HG03103 (cell line): ENCODE results near the gene TMTC3.
"Not testable (repeated sequence)": the region's sequence is repeated elsewhere in the genome, so short reads cannot be mapped to it uniquely, and the experiment has no call there.

Experiments
- ATAC-seq: cut with Tn5 transposase; IDR thresholded peaks from one replicate; pipeline ENCODE4 v1.9.1; 2021; ENCODE audit warnings: low read depth; ENCODE audit not compliant: unreplicated experiment

TMTC3 gene

DNA sequence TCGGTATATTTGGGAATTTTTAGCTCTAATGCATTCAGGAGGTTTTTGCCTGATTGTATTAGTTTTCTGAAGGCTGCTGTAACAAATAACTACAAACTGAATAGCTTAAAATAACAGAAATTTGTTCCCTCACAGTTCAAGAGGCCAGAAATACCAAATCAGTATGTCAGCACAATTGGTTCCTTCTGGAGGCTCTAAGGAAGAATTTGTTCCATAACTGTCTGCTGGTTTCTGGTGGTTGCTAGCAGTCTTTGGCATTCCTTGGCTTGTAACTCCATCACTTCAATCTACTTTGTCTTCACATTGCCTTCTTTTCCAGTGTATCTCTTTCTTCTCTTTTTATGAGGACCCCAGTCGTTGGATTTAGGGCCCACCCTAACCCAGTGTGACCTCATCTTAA lies 21.3 kb downstream of the TMTC3 start:
- no peak for ATAC-seq

DNA sequence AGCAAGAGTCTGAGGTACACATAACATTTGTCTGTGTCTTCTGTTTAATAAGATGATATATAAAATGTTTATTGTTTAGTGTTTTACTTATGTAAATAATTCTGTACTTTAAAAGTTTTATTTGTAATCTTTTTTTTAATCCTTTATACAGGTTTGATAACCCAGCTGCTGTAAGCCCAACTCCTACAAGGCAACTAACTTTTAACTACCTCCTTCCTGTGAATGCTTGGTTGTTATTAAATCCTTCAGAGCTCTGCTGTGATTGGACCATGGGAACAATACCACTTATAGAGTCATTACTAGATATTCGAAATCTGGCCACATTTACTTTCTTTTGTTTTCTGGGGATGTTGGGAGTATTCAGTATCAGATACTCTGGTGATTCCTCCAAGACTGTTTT lies 24.1 kb downstream of the TMTC3 start:
- ATAC-seq, result no peak

DNA sequence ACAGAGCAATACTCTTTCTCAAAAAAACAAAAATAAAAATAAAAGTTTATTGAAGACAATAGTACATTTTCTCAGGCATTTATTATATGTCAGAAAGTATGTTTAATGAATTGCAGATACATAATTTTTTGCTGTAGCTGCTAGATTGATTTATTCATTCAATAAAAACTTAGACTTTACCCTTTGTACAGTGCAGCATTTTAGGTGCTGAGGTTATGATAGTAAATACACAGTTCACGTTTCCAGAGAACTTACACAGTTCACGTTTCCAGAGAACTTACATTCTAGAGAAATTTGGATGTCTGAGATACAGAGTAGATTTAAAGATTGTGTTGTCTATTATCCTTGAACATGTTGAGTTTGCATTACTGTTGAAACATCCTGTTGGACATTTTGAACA lies 25.3 kb downstream of the TMTC3 start:
- no peak for ATAC-seq

DNA sequence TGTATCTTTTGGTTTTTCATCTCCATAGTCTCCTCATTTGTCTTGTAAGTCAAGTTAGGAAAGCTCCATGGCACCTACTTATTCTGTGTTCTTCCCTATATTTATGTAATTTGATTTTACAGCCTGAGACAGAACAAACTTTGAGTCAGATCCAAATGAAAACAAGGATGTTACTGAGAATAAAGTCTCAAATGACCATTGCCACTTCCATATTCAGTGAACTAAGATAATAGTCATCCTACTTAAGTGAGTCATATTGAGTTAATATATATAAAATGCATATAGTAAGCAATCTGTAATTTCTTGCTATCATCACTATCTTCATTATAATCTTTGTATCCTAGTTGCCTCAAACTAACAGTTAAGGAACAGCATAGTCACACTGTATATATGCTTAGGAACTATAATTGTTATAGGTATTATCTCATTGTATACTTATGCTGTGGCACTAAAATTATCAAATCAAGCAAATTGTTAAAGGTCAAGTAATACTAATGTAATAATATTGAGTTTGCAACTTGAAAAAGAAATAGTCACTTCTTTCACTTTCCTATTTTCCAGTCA lies 30.8 kb downstream of the TMTC3 start:
- no peak for ATAC-seq

DNA sequence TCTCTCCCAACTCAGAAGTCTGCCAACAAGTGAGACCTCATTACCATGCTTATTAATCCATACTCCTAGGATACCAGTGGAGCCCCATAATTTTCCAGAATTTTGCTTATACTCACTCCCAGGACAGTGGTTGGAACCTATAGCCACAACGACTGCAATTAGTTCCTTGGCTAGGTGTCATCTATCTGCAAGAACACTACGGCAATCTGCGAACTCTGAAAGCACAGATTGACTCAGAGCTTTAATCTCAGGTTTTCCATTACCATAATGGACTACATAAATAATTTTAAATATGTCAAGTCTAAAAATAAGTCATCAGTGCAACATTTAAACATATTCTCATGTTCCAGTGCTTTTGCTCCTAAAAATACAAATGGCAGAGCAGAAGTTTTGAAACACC lies 33.4 kb downstream of the TMTC3 start:
- ATAC-seq, result no peak

DNA sequence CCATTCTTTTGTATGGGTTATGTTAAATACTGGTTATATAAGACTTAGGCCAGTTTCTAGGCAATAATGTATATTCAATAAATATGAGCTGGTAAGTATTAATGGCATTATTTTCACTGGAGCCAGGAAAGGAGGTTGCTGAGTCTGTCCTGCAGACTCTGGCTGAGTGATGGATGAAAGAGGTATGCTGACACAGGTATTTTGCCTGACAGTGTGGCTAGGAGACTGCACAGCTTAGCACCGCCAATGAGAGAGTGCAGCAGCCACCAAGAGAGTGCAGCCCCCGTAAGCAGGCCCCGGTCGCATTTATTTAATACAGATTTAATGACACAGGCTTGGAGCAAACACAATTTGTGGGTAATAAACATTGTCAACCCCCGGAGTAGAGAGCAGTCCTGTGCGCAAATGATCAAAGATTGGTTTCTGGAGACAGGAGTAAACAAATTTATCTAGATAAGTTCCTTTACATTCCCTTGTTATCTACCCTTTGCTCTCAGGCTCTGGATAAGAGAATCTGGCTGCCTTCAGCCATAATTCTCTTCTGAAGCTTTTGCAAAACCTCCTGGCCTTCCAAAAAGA lies 37.4 kb downstream of the TMTC3 start:
- no peak for ATAC-seq

DNA sequence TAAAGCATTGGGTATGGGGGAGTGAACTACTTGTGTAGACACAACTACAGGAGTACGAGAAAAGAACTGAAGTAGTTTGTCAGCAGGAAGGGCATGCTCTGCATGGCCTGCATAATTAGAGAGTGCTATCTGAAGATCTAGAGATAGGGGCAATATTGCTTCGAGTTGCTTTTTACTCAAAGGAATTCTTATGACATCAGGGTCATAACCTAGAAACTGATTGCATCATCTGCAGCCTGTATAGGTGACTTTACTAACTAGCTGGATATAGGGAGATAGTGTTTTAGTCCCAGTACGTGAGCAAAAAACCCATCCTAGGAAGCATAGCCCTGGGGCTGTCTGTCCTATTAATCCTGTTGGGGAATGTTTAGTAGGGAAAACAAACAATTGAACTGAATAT lies 39.8 kb downstream of the TMTC3 start:
- ATAC-seq, result no peak

DNA sequence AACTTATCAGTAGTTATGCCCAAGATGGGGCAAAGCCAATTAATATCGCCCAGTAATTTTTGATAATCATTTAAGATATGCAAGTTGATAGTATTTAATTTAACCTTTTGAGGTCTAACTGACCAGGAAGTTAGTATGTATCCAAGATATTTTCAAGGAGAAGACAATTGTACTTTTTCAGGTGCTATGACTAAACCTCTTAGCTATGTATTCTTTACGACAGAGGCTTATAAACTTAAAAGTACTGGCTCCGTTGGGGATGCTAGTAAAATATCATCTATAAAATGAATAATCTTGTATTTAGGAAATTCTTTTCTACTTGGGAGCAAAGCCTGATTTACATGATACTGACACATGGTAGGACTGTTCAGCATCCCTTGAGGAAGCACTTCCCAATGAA lies 40.3 kb downstream of the TMTC3 start:
- ATAC-seq, result no peak

DNA sequence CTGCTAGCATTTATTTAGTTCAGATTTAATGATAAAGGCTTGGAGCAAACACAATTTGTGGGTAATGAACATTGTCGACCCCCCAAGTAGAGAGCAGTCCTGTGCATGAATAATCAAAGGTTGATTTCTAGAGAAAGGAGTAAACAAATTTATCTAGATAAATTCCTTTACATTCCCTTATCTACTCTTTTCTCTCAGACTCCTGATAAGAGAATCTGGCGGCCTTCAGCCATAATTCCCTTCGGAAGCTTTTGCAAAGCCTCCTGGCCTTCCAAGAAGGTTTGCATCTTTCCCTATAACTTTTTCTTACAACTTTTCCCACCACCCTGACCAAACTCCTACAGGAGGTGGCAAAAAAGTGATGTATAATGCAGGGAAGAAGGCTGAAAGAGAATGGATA lies 42.1 kb downstream of the TMTC3 start:
- ATAC-seq, result no peak

DNA sequence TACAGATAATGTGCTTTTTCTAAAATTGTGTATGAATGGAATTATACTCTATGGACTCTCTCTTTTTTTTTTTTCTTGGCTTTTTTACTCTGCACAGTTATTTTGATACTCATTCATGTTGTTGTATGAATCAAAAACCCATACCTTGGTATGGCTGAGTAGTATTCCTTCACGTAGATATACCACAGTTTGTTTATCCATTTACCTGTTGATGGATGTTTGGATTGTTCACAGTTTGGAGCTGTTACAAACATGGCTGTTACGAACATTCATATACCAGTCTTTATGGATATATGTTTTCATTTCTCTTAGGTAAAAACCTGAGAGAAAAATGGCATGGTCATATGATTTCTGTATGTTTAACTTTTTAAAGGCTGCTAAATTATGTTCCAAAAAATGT lies 43.2 kb downstream of the TMTC3 start:
- no peak for ATAC-seq

DNA sequence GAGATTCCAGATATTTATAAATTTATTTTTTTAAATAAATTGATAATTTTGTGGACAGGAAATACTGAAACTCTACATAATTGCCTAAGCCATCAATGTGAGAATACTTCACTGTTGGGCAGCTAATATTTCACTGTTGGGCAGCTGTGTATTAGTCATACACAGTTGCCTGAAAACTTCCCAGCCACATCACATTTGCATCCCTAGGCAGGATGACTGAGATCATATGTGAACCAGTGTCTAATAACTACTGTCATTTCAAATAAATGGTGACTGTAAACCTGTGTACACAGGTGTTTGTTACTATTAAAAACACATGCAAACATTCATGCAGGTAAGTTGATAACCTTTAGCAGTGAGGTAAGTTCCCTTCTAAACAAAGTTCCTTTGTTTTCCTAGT lies 43.9 kb downstream of the TMTC3 start:
- no peak for ATAC-seq

DNA sequence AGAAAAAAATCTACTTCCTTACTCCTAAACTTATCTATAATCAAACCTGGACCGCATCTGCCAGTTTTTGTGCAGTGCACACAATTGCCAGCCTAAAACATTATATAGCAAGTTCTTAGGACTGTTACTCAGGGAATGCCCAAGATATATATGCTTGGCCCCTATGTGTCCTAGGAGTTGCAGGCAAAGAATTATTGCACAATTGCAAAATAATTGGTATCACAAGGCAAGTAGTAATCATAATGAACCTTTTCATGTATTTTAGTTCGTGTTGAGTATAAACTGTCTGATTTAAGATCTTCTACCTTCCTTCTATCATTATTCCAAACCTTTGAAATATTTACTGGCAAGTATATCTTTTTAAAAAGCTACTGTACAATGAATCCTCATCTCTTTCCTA lies 45.5 kb downstream of the TMTC3 start:
- ATAC-seq, result no peak

DNA sequence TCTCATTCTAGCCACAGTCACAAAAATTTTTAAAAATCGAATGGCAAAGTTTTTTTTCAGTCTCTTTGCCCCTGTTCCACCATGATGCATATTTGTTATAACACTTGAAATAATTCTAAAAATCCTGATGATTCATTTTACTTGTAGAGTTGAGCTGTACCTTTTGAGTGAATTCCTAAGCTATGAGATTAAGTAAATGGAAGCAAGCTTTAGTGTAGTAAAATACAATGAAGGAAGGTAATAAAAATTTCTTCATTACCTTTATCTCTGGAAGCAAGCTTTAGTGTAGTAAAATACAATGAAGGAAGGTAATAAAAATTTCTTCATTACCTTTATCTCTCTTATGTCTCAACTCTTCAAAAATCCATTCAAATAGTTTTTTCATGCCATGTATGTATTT lies 46.1 kb downstream of the TMTC3 start:
- ATAC-seq, result no peak

DNA sequence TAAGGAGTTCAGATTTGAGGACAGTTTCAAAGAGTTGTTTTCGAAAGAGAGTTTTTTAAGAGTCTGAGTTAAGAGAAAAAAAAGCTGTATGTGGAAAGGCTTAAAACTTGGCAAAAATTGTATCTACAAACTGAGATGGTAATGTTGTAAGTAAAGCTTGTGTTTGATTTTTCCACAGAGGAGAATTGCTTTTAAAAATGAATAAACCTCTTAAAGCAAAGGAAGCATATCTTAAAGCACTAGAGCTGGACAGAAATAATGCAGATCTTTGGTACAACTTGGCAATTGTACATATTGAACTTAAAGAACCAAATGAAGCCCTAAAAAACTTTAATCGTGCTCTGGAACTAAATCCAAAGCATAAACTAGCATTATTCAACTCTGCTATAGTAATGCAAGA lies 50.3 kb downstream of the TMTC3 start:
- ATAC-seq, result no peak

DNA sequence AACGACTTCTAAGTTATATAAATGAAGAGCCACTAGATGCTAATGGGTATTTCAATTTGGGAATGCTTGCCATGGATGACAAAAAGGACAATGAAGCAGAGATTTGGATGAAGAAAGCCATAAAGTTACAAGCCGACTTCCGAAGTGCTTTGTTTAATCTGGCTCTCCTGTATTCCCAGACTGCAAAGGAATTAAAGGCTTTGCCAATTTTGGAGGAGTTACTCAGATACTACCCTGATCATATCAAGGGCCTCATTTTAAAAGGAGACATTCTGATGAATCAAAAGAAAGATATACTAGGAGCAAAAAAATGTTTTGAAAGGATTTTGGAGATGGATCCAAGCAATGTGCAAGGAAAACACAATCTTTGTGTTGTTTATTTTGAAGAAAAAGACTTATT lies 52.8 kb downstream of the TMTC3 start:
- ATAC-seq, result no peak

DNA sequence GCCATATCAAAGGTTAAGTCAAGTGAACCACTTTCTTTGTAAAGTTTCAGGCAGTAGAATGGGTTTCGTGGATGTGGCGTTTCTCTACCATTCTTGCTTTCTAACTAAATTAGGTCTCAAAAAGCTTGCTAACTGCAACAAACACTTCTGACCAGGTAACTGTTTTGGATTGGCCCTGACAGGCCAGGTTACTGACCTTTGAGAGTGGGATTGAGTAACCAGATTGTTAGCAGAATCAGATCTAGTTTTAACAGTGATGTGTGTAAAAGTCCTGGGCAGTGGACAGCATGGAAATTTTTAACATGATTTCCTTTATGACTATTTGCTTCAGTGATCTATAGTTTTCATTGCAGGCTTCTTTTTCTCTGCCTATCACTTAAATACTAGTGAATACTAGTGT lies 57.9 kb downstream of the TMTC3 start:
- ATAC-seq, result no peak

DNA sequence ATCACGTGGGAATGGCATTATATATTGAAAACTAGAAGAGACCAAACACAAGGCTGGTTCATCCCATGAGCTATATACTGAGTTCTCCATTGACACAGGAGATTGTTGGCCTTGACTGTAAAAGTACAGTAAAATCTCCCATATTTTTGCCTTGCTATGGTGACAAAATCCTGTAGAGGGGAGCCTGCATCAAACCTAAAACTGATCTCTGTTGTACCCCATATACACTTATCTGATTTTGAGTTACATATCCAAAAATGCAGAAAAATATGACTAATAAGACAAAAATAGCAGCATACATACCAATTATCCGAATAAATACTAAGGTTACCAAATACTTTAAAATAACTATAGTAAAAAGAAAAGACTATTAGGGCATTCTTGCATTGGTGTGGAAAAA lies 60.4 kb downstream of the TMTC3 start:
- ATAC-seq, result no peak

DNA sequence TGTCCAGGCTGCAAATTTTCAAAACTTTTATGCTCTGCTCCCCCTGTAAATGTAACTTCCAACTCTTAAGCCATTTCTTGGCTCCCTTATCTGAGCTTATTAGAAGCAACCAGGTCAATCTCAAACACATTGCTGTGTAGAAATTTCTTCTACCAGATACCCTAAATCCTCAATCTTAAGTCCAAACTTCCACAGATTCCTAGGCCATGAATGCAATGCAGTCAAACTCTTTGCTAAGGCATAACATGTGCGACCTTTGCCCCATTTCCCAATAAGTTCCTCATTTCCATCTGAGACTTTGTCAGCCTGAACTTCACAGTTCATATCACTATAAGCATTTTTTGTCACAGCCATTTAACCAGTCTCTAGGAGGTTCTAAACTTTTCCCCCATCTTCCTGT lies 64.5 kb downstream of the TMTC3 start:
- no peak for ATAC-seq

DNA sequence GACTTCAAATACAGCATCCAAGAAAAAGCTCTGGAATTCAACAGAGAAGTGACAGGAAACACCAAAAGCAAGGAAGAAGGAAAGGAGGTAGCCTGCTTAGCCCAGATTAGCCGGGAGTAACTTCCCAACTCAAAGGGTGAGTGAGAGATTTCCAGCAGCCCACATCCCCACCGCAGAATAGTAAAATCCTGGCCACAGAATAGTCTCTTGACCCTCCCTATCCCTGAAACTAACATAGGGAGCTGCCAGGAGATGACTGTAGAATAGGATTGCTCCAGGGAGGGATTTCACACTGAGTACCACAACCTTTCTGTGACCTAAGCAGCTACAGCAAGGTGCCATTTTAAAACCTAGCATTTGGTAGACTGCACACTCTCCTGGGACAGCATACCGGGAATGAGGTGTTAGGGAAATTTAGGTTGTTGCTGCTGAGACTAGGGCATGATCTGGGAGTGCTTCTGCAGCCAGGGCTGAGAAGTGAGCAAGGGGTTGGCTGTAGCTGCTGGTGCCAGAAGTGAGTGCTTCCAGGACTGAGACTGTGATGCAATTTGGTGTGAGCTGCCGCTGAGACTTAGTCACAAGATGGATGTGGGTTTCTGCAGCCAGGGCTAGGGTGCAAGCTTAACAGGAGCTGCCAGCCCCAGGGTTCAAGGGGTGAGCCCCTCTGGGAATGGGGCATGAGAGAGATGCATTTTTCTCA lies 66.0 kb downstream of the TMTC3 start:
- ATAC-seq, result no peak

DNA sequence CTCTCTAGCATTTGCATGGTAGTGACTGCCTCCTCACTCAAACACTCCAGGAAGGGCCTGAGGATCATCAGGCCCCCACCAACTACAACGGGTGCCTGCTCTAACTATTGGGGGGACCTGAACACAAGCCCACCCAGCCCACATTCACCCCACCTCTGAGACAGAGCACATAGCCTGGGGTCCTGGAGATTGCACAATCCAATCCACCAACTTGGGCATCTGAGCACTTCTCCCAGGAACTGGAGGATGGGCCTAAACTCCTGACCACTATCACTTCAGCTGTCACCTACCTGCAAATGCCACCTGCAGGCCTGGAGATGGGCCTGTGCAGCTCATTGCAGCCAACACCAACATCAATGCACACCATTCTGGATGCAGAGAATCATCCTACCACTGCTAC lies 66.6 kb downstream of the TMTC3 start:
- ATAC-seq, result no peak

DNA sequence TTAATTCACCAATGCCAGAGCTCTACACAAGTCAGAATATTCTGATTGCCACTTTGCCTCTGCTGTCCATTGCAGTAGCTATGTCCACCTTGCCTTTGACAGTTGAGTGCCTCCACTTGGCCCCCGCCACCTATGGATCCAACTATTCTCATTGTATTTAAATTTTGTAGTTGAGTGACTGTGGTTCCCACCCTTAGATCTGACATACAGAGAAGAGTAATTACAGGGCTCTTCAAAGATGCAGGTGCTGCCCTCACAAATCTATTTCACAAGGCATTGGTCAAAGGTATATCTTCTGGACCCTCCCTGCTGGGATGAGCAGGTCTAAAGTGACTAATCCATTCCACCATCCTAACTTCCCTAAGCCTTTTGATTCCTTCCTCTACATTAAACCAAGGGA lies 68.2 kb downstream of the TMTC3 start:
- ATAC-seq, result not testable (repeated sequence)

DNA sequence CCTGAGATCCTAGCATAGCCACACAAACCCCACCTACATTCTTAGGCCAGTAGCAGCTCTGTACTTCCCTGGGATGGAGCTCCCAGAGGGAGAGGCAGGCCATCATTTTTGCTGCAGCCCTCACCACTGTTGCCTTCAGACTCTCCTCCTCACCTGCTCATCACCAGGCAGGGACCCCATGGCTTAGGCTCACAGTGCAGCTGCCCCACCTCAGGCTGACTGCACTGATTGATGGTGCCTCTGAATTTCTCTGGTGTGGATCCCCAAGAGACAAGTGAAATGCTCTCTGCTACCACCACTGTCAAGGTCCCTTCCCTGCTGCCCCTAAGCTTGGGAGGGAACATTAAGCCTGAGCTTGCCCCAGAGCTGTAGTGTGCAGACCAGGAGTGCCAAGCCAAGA lies 76.2 kb downstream of the TMTC3 start:
- no peak for ATAC-seq

DNA sequence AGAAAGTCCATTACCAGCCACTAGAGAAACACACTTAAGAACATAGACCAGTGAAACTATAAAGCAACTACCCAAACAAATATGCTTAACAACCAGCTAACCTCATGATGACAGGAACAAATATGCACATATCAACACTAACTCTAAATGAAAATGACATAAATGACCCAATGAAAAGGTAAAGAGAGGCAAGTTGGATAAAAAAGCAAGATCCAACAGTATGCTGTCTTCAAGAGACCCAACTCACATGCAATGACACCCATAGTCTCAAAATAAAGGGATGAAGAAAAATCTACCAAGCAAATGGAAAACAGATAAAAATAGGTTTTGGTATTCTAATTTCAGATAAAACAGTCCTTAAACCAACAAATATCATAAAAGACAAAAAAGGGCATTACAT lies 77.8 kb downstream of the TMTC3 start:
- no peak for ATAC-seq
